NCI-H2227 (cell line): ENCODE data around the gene PLEKHA5.
"Not testable (repeated sequence)": the region's sequence is repeated elsewhere in the genome, so short reads cannot be mapped to it uniquely, and the experiment has no call there.

Source experiments
- DNase-seq: peaks from one replicate; lab custom pipeline; 2025; ENCODE audit not compliant: unreplicated experiment; lab: John Stamatoyannopoulos, UW

Gene PLEKHA5

DNA sequence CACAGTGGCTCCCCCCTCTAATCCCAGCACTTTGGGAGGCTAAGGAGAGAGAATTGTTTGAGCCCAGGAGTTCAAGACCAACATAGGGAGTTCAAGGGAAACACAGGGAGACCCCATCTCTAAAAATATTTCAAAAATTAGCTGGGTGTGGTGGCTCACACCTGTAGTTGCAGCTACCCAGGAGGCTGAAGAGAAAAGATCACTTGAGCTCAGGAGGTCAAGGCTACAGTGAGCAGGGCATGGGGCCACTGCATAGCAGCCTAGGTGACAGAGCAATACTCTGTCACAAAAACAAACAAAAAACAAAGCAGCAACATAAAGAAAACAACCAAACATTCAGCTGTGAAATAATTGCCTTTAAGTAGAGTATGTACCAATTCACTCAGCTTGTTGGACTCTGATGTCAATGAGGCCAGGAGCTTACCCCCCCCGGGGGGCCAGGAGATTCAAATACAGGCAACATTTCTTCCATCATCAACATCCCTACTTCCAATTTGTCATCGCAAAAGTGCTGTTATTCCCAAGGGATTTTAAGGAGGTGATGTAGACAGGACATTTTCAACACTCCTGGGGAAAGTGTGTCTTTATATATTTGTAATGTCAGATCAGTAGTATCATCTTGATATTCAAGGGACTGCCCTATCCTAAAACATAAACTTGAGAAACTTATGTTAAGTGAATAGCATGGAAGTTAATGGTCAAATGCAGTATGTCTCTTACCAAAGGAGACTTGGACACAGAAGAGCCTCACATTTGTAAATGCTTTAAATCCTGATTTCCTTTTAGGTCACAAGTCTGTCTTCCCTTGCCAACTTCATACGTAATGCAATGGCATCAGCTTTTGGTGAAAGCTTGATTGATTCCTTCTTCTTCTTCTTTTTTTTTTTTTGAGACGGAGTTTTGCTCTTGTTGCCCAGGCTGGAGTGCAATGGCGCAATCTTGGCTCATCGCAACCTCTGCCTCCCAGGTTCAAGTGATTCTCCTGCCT lies 269.1 kb downstream of the PLEKHA5 start:
- no peak for DNase-seq

DNA sequence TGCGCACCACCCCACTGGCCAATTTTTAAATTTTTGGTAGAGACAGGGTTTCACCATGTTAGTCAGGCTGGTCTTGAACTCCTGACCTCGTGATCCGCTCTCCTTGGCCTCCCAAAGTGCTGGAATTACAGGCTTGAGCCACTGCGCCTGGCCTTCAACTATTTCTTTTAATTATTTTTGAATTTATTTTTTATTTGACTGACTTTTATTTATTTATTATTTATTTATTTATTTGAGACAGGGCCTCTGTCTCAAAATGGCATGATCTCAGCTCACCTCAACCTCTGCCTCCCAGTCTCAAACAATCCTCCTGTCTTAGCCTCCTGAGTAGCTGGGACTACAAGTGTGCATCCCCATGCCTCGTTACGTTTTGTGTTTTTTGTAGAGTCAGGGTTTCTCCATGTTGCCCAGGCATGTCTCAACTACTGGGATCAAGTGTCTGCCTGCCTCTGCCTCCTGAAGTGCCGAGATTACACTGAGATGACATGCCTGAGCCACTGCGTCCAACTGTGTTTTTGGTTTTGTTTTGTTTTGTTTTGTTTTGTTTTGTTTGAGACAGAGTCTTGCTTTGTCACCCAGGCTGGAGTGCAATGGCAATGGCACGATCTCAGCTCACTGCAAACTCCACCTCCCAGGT lies 271.2 kb downstream of the PLEKHA5 start:
- not testable (repeated sequence) for DNase-seq

DNA sequence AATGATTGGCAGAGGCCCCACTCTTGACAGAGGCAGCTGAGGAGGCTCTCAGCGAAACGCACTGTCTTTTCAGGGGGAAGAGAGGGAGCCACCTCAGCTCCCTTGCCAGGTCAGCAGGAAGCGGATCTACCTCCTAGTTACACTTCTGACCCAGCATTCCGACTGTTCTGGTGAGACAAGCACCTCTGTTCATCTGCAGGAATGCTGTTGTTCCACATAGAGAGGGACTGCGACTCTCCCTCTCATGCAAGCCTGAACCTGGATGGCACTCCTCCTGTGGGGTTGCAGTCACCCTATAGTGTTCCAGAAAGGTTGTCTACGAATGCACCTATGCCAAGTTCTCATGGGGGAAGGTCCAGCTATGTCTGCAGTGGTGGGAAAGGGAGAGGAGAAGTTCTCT lies 272.7 kb downstream of the PLEKHA5 start:
- no peak for DNase-seq

DNA sequence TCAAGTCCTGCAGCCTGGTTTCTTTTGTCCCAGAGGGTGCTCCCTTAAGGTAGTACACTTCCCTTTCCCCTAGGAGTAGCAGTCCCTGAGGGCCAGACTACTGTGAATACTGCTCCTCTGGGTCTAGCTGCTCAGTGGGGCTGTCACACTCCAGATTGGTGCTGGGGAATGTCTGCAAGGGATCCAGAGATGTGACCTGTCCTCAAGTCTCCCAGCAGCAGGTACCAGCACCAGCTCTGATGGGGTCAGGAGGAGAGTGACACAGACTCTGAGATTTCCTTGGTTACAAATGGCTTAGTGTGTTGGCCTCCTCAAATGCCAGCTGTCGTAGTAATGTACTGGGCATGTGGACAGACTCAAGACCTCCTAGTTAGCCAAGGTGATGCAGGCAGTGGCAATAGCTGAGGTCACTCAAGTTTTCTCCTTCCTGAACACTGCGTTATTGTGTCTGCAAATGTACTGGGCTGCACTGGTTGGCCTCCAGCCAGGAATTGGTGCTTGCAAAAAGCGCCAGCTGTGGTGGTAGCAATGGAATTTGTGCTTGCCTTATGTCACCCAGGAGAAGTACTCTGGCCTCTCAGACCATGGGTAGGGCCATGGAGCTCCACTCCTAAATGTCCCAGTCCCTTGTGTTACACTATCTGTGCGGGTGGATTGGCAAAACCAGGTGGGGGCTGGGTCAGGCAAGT lies 273.4 kb downstream of the PLEKHA5 start:
- no peak for DNase-seq

DNA sequence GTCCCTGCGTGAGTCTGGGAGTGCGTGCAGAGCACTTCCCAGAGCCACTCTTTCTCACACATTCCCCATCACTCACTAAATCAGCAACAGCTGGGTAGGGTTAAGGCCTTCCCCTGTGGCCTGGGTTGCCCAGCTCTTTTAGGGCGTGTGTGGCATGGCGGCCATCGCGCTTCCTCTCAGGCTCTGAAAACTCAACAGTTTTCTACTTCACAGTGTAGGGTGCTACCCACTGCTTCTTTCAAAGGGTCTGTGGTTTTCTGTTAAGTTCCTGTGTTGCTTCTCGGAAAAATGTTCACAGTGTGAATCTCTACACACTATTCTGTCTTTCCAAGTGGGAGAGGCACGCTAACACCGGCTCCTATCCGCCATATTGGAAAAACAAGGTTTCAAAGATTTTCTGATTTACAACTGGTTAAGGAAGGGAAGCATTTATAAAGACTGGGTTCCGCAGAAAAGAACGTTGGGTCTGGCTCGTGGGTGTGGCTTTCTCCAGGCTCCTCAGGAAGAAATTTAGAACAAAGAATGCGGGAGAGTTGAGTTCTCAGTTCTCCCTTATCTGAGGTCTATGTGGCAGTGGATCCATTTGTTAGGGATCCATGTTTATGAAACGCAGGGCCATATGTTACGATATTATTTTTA lies 274.8 kb downstream of the PLEKHA5 start:
- no peak for DNase-seq

DNA sequence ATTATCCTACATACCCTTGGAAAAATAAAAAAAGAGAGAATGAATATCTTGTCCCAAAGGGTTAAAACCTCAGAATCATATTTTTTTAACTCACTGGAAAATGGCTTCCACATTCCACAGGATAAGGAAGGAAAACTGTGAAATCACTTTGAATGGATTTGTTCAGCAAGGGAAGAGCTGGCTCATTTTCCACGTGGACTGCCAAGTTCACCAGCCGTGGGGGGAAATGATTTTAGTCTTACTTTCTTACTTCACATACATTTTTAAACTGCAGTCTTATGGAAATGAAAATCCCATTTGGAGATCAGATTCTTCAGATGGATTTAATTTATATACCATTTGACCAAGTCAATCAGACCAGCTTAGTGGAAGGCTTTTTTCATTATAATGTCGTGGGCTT lies 279.8 kb downstream of the PLEKHA5 start:
- no peak for DNase-seq

DNA sequence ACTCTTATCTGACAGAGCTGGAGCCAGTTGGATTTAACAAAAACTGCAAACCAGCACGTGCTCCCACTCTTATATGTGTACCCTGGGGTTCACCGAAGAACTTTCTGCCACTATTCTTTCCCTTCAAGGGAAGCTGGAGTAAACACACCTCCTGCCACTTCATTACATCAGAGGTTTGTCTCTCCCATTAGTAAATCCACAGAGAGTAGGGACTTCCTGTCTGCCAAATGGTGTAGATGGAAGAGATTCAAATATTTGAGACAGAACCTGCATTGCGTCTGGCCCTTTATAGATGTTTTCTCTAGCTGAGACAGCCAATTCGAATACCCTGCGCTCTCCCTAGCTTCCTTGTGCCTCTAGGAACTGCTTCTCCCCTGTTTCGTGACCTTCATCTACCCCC lies 280.7 kb downstream of the PLEKHA5 start:
- no peak for DNase-seq

DNA sequence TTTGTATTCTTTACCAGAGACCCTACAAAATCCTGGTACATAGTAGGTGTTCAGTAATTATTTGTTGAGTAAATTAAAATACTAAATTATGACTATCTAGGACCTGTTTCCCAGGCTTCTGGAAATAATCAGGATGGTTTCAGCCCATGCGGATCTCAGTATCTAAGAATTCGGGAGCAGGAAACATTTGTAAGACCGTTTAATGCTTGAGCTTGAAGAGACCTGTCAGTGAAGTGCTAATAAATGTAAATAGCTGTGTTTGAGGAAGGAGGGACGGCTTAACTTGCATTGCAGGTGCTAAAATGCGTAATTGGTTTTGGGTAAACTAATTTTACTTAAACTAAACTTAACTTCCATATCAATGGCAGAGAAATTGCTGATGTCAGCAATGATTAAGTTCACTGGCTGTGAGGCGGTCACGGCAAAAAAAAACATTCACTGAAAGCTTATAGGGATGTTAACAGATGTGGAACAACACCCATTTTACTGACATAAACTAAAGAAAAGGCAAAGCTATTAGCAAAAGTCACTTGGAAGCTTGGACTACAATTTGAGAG lies 281.2 kb downstream of the PLEKHA5 start:
- DNase-seq, result no peak

DNA sequence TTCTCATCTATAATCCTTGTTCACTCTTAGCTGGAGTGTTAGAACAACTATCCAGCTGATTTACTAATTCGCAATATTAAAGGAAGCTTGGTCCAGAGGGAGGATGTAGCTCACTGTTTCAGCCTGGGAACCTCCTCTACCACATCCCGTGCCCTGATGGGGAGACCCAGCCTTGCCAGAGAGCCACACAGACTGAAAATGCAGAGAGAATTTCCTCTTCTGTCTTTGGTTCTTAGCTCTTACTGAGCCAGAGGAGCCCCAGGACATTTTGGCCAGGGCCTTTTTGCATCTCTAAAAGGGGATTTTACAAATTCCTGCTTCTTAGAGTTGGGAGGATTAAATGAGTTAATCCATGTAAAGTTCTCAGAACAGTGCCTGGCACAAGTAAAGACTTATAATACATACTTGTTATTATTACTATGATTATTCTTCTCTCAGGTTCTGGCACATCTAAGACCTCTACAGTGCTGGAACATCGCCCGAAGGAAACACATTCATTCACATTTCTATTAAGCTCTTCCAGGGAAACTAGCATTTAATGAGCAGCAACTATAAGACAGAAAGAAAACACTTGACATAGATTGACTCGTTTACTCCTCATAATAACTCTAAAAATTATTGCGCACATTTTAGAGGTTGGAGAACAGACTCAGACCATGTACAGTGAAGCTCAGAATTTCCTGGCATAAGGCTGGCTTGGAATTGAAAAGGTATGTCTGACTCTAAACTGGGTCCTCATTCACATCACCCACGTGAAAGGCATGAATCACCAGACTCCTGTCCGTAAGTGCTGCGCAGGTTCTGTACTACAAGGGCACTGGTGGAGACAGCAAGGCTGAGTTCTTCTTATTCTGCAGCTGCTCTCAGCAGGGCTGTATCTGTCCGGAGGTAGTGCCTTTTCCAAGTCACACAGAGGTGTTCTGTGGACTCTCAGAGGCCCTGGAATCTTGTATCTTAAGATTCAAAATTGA lies 282.0 kb downstream of the PLEKHA5 start:
- DNase-seq, result no peak

DNA sequence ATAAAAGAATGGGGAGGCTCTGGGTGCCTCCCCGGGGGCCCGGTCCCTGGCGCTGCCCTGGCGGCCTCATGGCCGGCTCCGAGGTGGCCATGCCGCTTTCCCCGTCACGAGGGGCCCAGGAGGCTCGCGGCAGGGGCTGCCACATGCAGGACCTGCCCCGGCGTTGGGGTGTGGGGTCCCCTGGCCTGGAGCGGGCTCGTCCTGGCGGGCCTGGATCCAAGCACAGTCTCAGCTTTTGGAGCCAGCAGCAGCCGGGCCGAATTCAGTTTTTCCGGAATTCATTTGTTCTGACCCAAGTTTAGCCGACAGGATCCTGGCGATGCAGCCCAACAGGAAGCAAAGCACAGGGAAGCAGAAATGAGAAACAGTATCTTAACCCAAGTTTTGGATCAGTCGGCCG lies 283.3 kb downstream of the PLEKHA5 start:
- no peak for DNase-seq

DNA sequence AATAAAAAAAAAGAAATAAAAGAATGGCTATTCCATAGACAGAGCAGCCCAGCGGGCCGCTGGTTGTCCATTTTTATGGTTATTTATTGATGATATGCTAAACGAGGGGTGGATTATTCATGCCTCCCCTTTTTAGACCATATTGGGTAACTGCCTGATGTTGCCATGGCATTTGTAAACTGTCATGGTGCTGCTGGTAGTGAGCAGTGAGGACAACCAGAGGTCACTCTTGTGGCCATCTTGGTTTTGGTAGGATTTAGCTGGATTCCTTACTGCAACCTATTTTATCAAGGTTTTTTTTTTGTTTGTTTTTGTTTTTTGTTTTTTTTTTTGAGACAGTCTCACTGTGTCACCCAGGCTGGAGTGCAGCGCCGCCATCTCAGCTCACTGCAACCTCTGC lies 284.0 kb downstream of the PLEKHA5 start:
- DNase-seq, result not testable (repeated sequence)

DNA sequence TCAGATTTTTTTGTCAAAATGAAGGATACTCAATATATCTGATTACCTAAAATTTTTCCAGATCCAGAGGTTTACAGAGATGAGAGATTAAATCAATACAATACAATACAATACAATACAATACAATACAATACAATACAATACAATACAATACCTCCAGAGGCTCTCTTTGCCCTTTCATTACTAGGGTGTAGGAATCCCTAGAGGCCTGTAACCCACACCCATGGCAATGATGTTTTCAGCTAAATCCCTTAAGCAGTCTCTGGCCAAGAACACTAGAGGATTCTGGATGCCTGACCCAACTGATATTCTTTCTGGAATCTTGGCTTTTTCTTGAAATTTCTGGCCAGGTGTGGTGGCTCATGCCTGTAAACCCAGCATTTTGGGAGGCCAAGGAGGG lies 286.0 kb downstream of the PLEKHA5 start:
- no peak for DNase-seq

DNA sequence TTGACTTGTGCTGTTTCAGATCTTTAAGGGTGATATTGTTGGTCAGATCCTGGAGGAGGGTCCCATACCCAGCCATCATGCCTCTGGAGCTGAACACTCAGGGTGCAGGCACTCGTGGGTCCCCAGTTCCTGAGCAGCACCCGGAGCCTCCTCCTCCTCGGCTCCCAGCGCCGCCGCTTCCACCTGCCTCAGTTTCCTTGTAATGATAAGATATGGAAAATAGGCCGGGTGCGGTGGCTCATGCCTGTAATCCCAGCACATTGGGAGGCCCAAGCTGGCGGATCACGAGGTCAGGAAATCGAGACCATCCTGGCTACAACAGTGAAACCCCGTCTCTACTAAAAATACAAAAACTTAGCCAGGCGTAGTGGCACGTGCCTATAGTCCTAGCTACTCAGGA lies 289.6 kb downstream of the PLEKHA5 start:
- DNase-seq, result no peak

DNA sequence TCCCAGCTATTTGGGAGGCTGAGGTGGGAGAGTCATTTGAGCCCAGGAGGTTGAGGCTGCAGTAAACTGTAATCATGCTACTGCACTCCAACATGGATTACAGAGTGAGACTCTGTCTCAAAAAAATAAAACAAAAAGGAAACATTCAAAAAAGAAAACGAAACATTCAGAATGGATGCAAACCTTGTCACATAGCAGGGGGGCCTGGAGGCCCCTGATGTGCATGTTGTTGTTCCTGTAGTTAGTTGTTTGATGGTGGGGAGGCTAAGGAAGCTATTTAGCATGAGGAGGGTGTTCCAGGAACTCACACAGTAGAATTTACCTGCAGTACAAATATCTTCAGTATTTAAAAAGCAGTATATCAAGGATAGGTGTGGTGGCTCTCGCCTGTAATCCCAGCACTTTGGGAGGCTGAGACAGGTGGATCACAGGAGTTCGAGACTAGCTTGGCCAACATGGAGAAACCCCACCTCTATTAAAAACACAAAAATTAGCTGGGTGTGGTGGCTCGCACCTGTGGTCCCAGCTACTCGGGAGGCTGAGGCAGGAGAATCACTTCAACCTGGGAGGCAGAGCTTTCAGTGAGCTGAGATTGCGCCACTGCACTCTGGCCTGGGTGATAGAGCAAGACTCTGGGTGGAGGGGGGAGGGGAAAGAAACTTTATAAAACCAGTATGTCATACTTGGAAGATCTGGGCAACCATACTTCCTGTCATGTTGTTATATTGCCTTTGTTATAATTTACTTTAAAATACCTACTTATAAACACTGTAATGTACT lies 292.2 kb downstream of the PLEKHA5 start:
- no peak for DNase-seq

DNA sequence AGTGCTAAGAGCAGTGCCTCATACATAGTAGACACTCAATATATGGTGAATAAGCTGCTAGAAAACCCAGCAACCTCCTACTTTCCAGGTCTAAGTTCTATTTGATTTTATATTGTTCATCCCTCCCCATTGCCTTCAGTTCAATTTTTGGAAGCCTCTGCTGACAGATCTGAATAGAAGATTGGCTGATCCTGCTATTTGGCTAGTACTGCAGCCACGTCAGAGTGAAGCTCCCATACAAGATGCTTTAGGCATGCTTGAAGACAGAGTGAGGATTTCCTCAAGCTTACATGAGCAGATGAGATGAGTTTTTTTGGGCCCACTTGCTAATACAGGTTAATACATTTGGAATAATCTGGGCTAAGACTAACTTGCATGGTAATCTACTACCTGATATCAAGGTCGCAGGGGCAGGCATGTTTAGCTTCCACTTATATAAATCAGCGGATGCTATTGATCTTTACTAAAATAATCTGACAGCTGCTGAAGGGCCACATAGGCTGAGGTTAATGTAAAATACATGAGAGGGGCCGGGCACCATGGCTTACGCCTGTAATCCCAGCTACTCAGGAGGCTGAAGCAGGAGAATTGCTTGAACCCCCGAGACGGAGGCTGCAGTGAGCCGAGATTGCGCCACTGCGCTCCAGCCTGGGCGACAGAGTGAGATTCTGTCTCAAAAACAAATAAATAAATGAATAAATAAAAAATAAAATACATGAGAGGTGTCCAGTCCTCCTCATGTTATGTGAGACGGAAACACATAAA lies 293.8 kb downstream of the PLEKHA5 start:
- DNase-seq, result no peak
